ENCODE results near the gene TRIM33.

DNA sequence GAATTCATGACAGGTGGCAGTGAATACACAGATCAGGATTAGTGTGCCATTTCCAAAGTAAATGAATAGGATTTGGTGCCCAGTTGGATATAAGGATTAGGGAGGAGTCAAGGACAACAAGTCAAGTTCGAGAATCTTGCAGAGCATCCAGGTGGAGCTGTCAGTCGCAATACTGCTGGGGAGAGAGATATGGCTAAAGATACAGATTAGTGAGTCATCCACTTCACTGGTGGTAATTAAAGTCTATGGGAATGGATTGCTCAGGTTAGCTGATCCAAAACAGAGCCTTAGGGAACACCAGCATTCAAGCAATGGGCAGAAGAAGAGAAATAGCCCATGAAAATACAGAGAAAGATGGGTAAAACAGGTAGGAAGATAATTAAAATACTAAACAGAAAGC lies 43.6 kb upstream of the TRIM33 start:
- TF ChIP-seq CTCF (IDR thresholded peaks at IDR 0.05; ENCODE audit: low read depth, low read length) (no peak), POLR2A (IDR thresholded peaks at IDR 0.05; ENCODE audit: extremely low read depth, insufficient read length) (no peak)

Data from NB4 (cell line).